Skin epidermis (tissue), 12 donors: ENCODE measurements around the gene OSBPL6.
"Not testable (repeated sequence)": the region's sequence is repeated elsewhere in the genome, so short reads cannot be mapped to it uniquely, and the experiment has no call there.

ENCODE experiments used
- H3K27ac ChIP-seq, 21 experiments: fragments of 200-600 bp; sonication (generic) in 11 of 21; one replicate each; pipeline ENCODE4 v1.5.0; 2020; ENCODE audit warnings: mild to moderate bottlenecking in 3 of 21, inconsistent platforms in 2 of 21, moderate library complexity in 2 of 21
- H3K4me3 ChIP-seq, 7 experiments: fragments of 200-600 bp; sonication (generic) in 2 of 7; one replicate each; pipeline ENCODE4 v1.5.0; 2020; ENCODE audit warnings: inconsistent platforms in 2 of 7, mild to moderate bottlenecking in 2 of 7, moderate library complexity in 1 of 7

OSBPL6 gene

GRCh38 chr2:178291703-178292102, 97.4 kb downstream of the OSBPL6 start:
- no peak overlapping the region for H3K27ac ChIP-seq
- no peak overlapping the region for H3K4me3 ChIP-seq

GRCh38 chr2:178292586-178292985, 98.3 kb downstream of the OSBPL6 start:
- H3K27ac ChIP-seq: no peak overlapping the region
- H3K4me3 ChIP-seq: no peak overlapping the region

- Histone ChIP-seq H3K4me3 (no peak overlapping the region), H3K27ac (no peak overlapping the region)
Measured at GRCh38 chr2:178295115-178295514, 100.8 kb downstream of the OSBPL6 start.

- Histone ChIP-seq H3K27ac (no peak overlapping the region), H3K4me3 (no peak overlapping the region)
Measured at GRCh38 chr2:178295906-178296305, 101.6 kb downstream of the OSBPL6 start.

- no peak overlapping the region for H3K4me3 ChIP-seq
- H3K27ac ChIP-seq: peak overlapping the region in 1 of 21 experiments; percentile 7
Measured at GRCh38 chr2:178296394-178297090, 102.2 kb downstream of the OSBPL6 start.

- Histone ChIP-seq H3K27ac (peak overlapping the region in 1 of 21 experiments; percentile 7), H3K4me3 (no peak overlapping the region)
Measured at GRCh38 chr2:178297091-178297411, 102.7 kb downstream of the OSBPL6 start.

- peak overlapping the region in 4 of 21 experiments; percentile 15 to 55 (median 29) for H3K27ac ChIP-seq
- no peak overlapping the region for H3K4me3 ChIP-seq
Measured at GRCh38 chr2:178298785-178299212, 104.5 kb downstream of the OSBPL6 start.

- no peak overlapping the region for H3K27ac ChIP-seq
- H3K4me3 ChIP-seq: no peak overlapping the region
Measured at GRCh38 chr2:178301649-178302238, 107.4 kb downstream of the OSBPL6 start.

- Histone ChIP-seq H3K27ac (no peak overlapping the region), H3K4me3 (no peak overlapping the region)
Measured at GRCh38 chr2:178304333-178304732, 110.0 kb downstream of the OSBPL6 start.

- Histone ChIP-seq H3K27ac (peak overlapping the region in 4 of 21 experiments; percentile 4 to 68 (median 34)), H3K4me3 (no peak overlapping the region)
Measured at GRCh38 chr2:178306352-178307073, 112.2 kb downstream of the OSBPL6 start.

- no peak overlapping the region for H3K4me3 ChIP-seq
- no peak overlapping the region for H3K27ac ChIP-seq
Measured at GRCh38 chr2:178307650-178308049, 113.3 kb downstream of the OSBPL6 start.

- H3K27ac ChIP-seq: peak overlapping the region in 1 of 21 experiments; percentile 7
- no peak overlapping the region for H3K4me3 ChIP-seq
Measured at GRCh38 chr2:178309541-178309940, 115.2 kb downstream of the OSBPL6 start.

GRCh38 chr2:178315078-178315477, 120.8 kb downstream of the OSBPL6 start:
- Histone ChIP-seq H3K27ac (no peak overlapping the region), H3K4me3 (no peak overlapping the region)

GRCh38 chr2:178315488-178315948, 121.2 kb downstream of the OSBPL6 start:
- H3K4me3 ChIP-seq: no peak overlapping the region
- no peak overlapping the region for H3K27ac ChIP-seq

- no peak overlapping the region for H3K4me3 ChIP-seq
- H3K27ac ChIP-seq: no peak overlapping the region
Measured at GRCh38 chr2:178317811-178318210, 123.5 kb downstream of the OSBPL6 start.

GRCh38 chr2:178320011-178320585, 125.8 kb downstream of the OSBPL6 start:
- H3K27ac ChIP-seq: no peak overlapping the region
- H3K4me3 ChIP-seq: no peak overlapping the region

GRCh38 chr2:178322068-178322467, 127.8 kb downstream of the OSBPL6 start:
- no peak overlapping the region for H3K27ac ChIP-seq
- no peak overlapping the region for H3K4me3 ChIP-seq

- not testable (repeated sequence) for H3K4me3 ChIP-seq, H3K27ac ChIP-seq
Measured at GRCh38 chr2:178323331-178323730, 129.0 kb downstream of the OSBPL6 start.

GRCh38 chr2:178324077-178324476, 129.8 kb downstream of the OSBPL6 start:
- Histone ChIP-seq H3K4me3 (no peak overlapping the region), H3K27ac (no peak overlapping the region)

- H3K27ac ChIP-seq: no peak overlapping the region
- H3K4me3 ChIP-seq: no peak overlapping the region
Measured at GRCh38 chr2:178325268-178325667, 131.0 kb downstream of the OSBPL6 start.

- no peak overlapping the region for H3K27ac ChIP-seq
- H3K4me3 ChIP-seq: no peak overlapping the region
Measured at GRCh38 chr2:178327516-178327915, 133.2 kb downstream of the OSBPL6 start.
